ENCODE results near the gene C22orf42. TPM values are rescaled to one million over a fixed set of nuclear protein-coding genes. Genes with fewer than 3 reads are reported as not detected.

Gene C22orf42
- polyA plus RNA-seq, 1 experiment = not detected

DNA sequence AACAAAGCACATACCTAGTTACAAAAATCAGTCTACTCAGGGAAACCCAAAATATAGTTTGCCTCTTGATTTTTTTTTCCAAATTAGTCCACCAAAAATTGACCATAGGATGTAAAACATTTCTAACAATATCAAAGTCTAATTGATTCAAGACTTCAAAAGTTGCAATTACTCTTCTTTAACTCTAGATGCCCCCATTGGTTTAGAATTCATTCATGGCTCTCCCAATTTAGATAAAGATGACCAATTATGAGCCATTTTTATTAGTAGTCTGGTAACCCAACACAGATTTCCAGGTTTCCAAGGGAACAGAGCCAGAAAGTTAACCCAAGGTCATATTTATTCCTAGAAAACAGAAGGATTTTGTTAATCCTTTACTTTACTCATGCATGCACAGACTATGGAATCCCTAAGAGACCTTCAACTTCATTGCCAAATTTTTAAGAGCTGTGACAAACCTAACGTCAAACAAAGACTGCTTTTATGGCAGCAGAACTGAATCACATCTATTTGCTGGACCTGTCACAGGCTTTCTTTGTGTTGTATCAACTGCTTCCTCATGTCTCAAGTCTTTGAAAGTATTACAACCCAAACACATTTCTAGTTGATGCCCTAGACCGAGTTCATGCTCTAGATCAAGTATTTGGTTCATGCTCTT is 55.3 kb downstream of the C22orf42 start:
- Histone ChIP-seq H3K27me3 (ENCODE audit: control insufficient read depth, insufficient read depth, low read length) (no peaks in the 10 kb centered on the region), H3K4me3 (ENCODE audit: low read depth, low read length) (no peak overlapping the region), H3K36me3 (ENCODE audit: control insufficient read depth, insufficient read depth, low read length) (no peaks in the 10 kb centered on the region)
- POLR2A ChIA-PET = no interaction called here
- TF ChIP-seq, protein P1, sequence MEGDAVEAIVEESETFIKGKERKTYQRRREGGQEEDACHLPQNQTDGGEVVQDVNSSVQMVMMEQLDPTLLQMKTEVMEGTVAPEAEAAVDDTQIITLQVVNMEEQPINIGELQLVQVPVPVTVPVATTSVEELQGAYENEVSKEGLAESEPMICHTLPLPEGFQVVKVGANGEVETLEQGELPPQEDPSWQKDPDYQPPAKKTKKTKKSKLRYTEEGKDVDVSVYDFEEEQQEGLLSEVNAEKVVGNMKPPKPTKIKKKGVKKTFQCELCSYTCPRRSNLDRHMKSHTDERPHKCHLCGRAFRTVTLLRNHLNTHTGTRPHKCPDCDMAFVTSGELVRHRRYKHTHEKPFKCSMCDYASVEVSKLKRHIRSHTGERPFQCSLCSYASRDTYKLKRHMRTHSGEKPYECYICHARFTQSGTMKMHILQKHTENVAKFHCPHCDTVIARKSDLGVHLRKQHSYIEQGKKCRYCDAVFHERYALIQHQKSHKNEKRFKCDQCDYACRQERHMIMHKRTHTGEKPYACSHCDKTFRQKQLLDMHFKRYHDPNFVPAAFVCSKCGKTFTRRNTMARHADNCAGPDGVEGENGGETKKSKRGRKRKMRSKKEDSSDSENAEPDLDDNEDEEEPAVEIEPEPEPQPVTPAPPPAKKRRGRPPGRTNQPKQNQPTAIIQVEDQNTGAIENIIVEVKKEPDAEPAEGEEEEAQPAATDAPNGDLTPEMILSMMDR (IDR thresholded peaks at IDR 0.05; ENCODE audit: insufficient read depth, low read depth, low read length) = peak; percentile 25; the same call in 1 of the 2 replicates
- CTCF ChIA-PET = interaction anchor here (0.7 to 1.5 kb wide), 3 partner anchors 151 to 946 kb away, joined by 3 to 5 read pairs (median 3); partner anchors contain the start of gene SLC5A4
- no peak for DNase-seq (ENCODE audit: low read depth)

DNA sequence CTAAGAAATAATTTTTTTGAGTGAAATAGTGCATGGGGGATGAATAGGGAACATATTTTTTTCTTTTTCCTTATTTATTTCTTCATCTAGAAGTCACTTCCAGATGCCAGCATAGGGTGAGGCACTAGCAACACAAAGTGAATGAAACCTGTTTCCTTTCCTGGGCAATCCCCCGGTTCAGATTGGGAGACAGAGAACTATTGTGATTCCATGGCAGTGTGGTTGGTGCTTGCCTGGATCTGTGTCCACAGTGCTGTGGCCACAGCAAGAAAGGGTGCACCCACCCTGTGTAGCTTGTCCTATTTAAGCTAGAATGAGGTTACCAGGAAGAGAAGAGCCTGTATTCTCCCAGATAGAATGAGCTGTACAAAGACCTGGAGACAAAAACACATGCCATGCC is 58.4 kb downstream of the C22orf42 start:
- POLR2A ChIA-PET = no interaction called here
- CTCF ChIA-PET = no interaction called here
- Histone ChIP-seq H3K36me3 (ENCODE audit: control insufficient read depth, insufficient read depth, low read length) (no peaks in the 10 kb centered on the region), H3K4me3 (ENCODE audit: low read depth, low read length) (no peak overlapping the region), H3K27me3 (ENCODE audit: control insufficient read depth, insufficient read depth, low read length) (no peaks in the 10 kb centered on the region; the same call in 1 of the 2 replicates)
- TF ChIP-seq, protein P1 (IDR thresholded peaks at IDR 0.05; ENCODE audit: insufficient read depth, low read depth, low read length) = no peak
- DNase-seq (ENCODE audit: low read depth) = no peak

Small RNA genes within 50 kb of the gene (small RNA-seq; reads per million reads assigned to genes)
- gene AP1B1P2 (ENCODE audit: insufficient read length, low read depth, low replicate concordance) = not detected
- gene RF02171 (ENCODE audit: insufficient read length, low read depth, low replicate concordance) = not detected

Other genes with a start within 250 kb of the C22orf42 start
- 140 and 146 TPM in 2 replicates for gene YWHAH, start 214.8 kb downstream of the C22orf42 start, polyA plus RNA-seq (2011; rRNA removed)
- gene SLC5A1, start 116.0 kb downstream of the C22orf42 start, polyA plus RNA-seq (2011; rRNA removed) = not detected in 2 replicates
- gene RFPL2, start 45.8 kb upstream of the C22orf42 start, polyA plus RNA-seq (2011; rRNA removed) = not detected in 2 replicates
- not detected in 2 replicates for gene SLC5A4, start 96.0 kb upstream of the C22orf42 start, polyA plus RNA-seq (2011; rRNA removed)
- not detected in 2 replicates for gene RFPL3, start 198.6 kb upstream of the C22orf42 start, polyA plus RNA-seq (2011; rRNA removed)